ENCODE data around the gene SRPK1. TPM values are rescaled to one million over a fixed set of nuclear protein-coding genes. Genes with fewer than 3 reads are reported as not detected.
"Not testable (repeated sequence)": the region's sequence is repeated elsewhere in the genome, so short reads cannot be mapped to it uniquely, and the experiment has no call there.

Gene SRPK1
- total and polyA plus RNA-seq, 10 of the 15 experiments (the other 5 are each of a cell fraction or from before 2014, with no cell fraction given), result 47.4 to 112 (median 85.8) TPM

GRCh38 chr6:35916893-35917292, 4.0 kb downstream of the SRPK1 start:
- H2AFZ ChIP-seq (ENCODE audit: control insufficient read depth, low read depth, low read length); ATAC-seq; H3K27me3 ChIP-seq (replicated peaks in 1 of 2; ENCODE audit: control insufficient read depth in 2 of 2, insufficient read depth in 2 of 2, low read length in 1 of 2); H3K9ac ChIP-seq (ENCODE audit: control insufficient read depth, insufficient read depth, low read length); H3K9me3 ChIP-seq (replicated peaks; ENCODE audit: control insufficient read depth, insufficient read depth, low read length); BruUV-seq (replicated peaks); in situ Hi-C loops (cut with MboI); DNase-seq (ENCODE audit: low read depth, low spot score); intact Hi-C loops (cut with micrococcal nuclease; ENCODE audit: unreplicated experiment); FAIRE-seq; H3K36me3 ChIP-seq (ENCODE audit: control insufficient read depth in 2 of 2, insufficient read depth in 2 of 2, low read length in 1 of 2); H3K27ac ChIP-seq (ENCODE audit: control insufficient read depth, insufficient read depth); H3K4me3 ChIP-seq; H4K20me1 ChIP-seq (ENCODE audit: control insufficient read depth, insufficient read depth); H3K4me1 ChIP-seq (ENCODE audit: control insufficient read depth, insufficient read depth, low read length): not testable (repeated sequence)
- POLR2A ChIA-PET, result interaction anchor here (0.6 to 1.1 kb wide), 3 partner anchors 15 to 87 kb away, joined by 3 to 4 read pairs (median 3); no protein-coding TSS in a partner anchor
- Histone ChIP-seq H3K79me2 (ENCODE audit: control insufficient read depth, insufficient read depth, low read length) (peaks cover 57% of the 10 kb centered on the region), H3K4me2 (ENCODE audit: control insufficient read depth, insufficient read depth) (peak overlapping the region; percentile 57)
- RAD21 ChIA-PET (ENCODE audit: unreplicated experiment), result interaction anchor here (0.6 to 1.6 kb wide), 3 partner anchors 230 to 1221 kb away, joined by 3 to 4 read pairs (median 3); no protein-coding TSS in a partner anchor
- WGBS (ENCODE audit: insufficient coverage, insufficient replicate concordance, low lambda C conversion rate, missing lambda C conversion rate), result 87% methylated on average over 6 of the region's 6 CpGs
- 0 out of 2 replicates have a peak, but pooled peaks have one; percentile 33 for TF ChIP-seq HDGF (IDR thresholded peaks at IDR 0.05)
- CTCF ChIA-PET, result interaction anchor here (0.5 to 2.0 kb wide), 5 partner anchors 8 to 843 kb away, joined by 3 to 4 read pairs (median 4); no protein-coding TSS in a partner anchor
- SMC1A ChIA-PET (ENCODE audit: uncharacterized antibody, unreplicated experiment), result interaction anchor here (1.2 to 1.4 kb wide), 4 partner anchors 17 to 44 kb away, joined by 3 to 5 read pairs (median 3); no protein-coding TSS in a partner anchor

GRCh38 chr6:35916056-35916455, 4.8 kb downstream of the SRPK1 start:
- H3K4me2 ChIP-seq (ENCODE audit: control insufficient read depth, insufficient read depth), result no peak overlapping the region
- WGBS (ENCODE audit: insufficient coverage, insufficient replicate concordance, low lambda C conversion rate, missing lambda C conversion rate), result 100% methylated on average over 3 of the region's 3 CpGs
- H3K9me3 ChIP-seq (replicated peaks; ENCODE audit: control insufficient read depth, insufficient read depth, low read length), result no peaks in the 10 kb centered on the region; the same call in 1 of the 3 replicates
- intact Hi-C loops (cut with micrococcal nuclease; ENCODE audit: unreplicated experiment), result no loop called here
- ATAC-seq (no peak), FAIRE-seq (no peak), DNase-seq (ENCODE audit: low read depth, low spot score) (no peak)
- no peak overlapping the region for H3K27ac ChIP-seq (ENCODE audit: control insufficient read depth, insufficient read depth)
- no peaks in the 10 kb centered on the region; the same call in 1 of the 2 replicates for H3K4me1 ChIP-seq (ENCODE audit: control insufficient read depth, insufficient read depth, low read length)
- no peak for TF ChIP-seq CREB1 (IDR thresholded peaks at IDR 0.05; ENCODE audit: low read depth)
- TF ChIP-seq E2F4 (IDR thresholded peaks at IDR 0.05; ENCODE audit: low read depth, low read length), result no peak
- no peak for TF ChIP-seq SIN3A (IDR thresholded peaks at IDR 0.05; ENCODE audit: low read depth, low read length)
- TF ChIP-seq CEBPB (IDR thresholded peaks at IDR 0.05; ENCODE audit: borderline replicate concordance in 1 of 2, low read depth in 2 of 2, low read length in 2 of 2), result no peak
- TF ChIP-seq MYC (IDR thresholded peaks at IDR 0.05; ENCODE audit: insufficient read depth, insufficient read length, insufficient replicate concordance, low read length, severe bottlenecking), result no peak
- TF ChIP-seq ZNF24 (IDR thresholded peaks at IDR 0.05), result no peak
- TF ChIP-seq SP1 (IDR thresholded peaks at IDR 0.05; ENCODE audit: low read depth, low read length), result no peak
- TF ChIP-seq SRF (IDR thresholded peaks at IDR 0.05; ENCODE audit: low read depth in 2 of 2, low read length in 2 of 2), result no peak
- no peak for TF ChIP-seq MAX (IDR thresholded peaks at IDR 0.05; ENCODE audit: low read depth, low read length)
- TF ChIP-seq NR2F1 (conservative IDR thresholded peaks at IDR 0.05), result no peak
- no peak for TF ChIP-seq RUNX3 (IDR thresholded peaks at IDR 0.05; ENCODE audit: low read length)
- TF ChIP-seq BRCA1 (IDR thresholded peaks at IDR 0.05; ENCODE audit: low read depth, low read length), result no peak
- in situ Hi-C loops (cut with MboI), result no loop called here
- ChIA-PET RAD21 (ENCODE audit: unreplicated experiment) (interaction anchor here (0.6 kb wide), 1 partner anchor 230 kb away, joined by 4 read pairs; no protein-coding TSS in a partner anchor), POLR2A (no interaction called here), SMC1A (ENCODE audit: uncharacterized antibody, unreplicated experiment) (no interaction called here), CTCF (interaction anchor here (1.0 to 2.0 kb wide), 4 partner anchors 9 to 205 kb away, joined by 3 to 4 read pairs (median 4); no protein-coding TSS in a partner anchor)
- H3K9ac ChIP-seq (ENCODE audit: control insufficient read depth, insufficient read depth, low read length), result no peak overlapping the region
- H4K20me1 ChIP-seq (ENCODE audit: control insufficient read depth, insufficient read depth), result no peaks in the 10 kb centered on the region
- H3K36me3 ChIP-seq (ENCODE audit: control insufficient read depth in 2 of 2, insufficient read depth in 2 of 2, low read length in 1 of 2), result peaks cover 2 to 3% of the 10 kb centered on the region in 2 experiments; a peak in 2 of 4 replicates
- no peak overlapping the region for H2AFZ ChIP-seq (ENCODE audit: control insufficient read depth, low read depth, low read length)
- H3K4me3 ChIP-seq, result no peak overlapping the region
- BruUV-seq (replicated peaks), result no TSS peak
- peaks cover 55% of the 10 kb centered on the region for H3K79me2 ChIP-seq (ENCODE audit: control insufficient read depth, insufficient read depth, low read length)
- H3K27me3 ChIP-seq (replicated peaks in 1 of 2; ENCODE audit: control insufficient read depth in 2 of 2, insufficient read depth in 2 of 2, low read length in 1 of 2), result no peaks in the 10 kb centered on the region
